ENCODE measurements around the gene ATG4B. TPM values are rescaled to one million over a fixed set of nuclear protein-coding genes. Genes with fewer than 3 reads are reported as not detected.

Gene ATG4B
- total RNA-seq, 1 donor from 2014 or later = 120 TPM

GRCh38 chr2:241721852-241722251 lies 84.4 kb downstream of the ATG4B start:
- DNase-seq (ENCODE audit: low read depth) = no peak
- TF ChIP-seq, protein P1, sequence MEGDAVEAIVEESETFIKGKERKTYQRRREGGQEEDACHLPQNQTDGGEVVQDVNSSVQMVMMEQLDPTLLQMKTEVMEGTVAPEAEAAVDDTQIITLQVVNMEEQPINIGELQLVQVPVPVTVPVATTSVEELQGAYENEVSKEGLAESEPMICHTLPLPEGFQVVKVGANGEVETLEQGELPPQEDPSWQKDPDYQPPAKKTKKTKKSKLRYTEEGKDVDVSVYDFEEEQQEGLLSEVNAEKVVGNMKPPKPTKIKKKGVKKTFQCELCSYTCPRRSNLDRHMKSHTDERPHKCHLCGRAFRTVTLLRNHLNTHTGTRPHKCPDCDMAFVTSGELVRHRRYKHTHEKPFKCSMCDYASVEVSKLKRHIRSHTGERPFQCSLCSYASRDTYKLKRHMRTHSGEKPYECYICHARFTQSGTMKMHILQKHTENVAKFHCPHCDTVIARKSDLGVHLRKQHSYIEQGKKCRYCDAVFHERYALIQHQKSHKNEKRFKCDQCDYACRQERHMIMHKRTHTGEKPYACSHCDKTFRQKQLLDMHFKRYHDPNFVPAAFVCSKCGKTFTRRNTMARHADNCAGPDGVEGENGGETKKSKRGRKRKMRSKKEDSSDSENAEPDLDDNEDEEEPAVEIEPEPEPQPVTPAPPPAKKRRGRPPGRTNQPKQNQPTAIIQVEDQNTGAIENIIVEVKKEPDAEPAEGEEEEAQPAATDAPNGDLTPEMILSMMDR (IDR thresholded peaks at IDR 0.05; ENCODE audit: insufficient read depth, low read length, poor library complexity, severe bottlenecking) = no peak
- no peak overlapping the region for H3K4me3 ChIP-seq (ENCODE audit: low read depth, low read length)
- H3K36me3 ChIP-seq (ENCODE audit: control insufficient read depth, insufficient read depth, low read length) = peaks cover 1% of the 10 kb centered on the region
- no peaks in the 10 kb centered on the region for H3K27me3 ChIP-seq (ENCODE audit: control insufficient read depth, insufficient read depth, low read length)

DNA sequence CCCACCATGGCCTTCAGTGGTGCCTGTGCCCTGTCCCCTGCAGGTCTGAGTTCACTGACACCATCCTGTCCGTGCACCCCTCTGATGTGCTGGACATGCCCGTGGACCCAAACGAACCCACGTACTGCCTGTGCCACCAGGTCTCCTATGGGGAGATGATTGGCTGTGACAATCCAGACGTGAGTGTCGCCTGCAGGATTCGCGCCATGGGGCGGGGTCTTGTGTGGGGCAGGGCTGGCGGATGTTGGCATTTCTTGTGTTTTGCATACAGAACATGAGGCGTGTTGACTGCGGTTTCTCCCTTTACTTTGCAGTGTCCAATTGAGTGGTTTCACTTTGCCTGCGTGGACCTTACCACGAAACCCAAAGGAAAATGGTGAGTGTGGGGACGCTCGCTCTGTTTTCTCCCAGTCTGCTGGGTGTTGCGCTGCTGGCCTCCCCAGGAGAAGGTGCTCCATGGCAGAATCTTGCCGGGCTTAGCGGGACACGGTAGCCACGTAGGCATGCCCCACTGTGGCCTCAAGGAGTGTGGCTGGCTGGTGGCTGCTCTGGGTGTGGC lies 85.5 kb downstream of the ATG4B start:
- peaks cover 1% of the 10 kb centered on the region for H3K36me3 ChIP-seq (ENCODE audit: control insufficient read depth, insufficient read depth, low read length)
- TF ChIP-seq, protein P1 (IDR thresholded peaks at IDR 0.05; ENCODE audit: insufficient read depth, low read length, poor library complexity, severe bottlenecking) = no peak
- no peak for DNase-seq (ENCODE audit: low read depth)
- no peaks in the 10 kb centered on the region for H3K27me3 ChIP-seq (ENCODE audit: control insufficient read depth, insufficient read depth, low read length)
- H3K4me3 ChIP-seq (ENCODE audit: low read depth, low read length) = no peak overlapping the region

Other genes starting within 250 kb of the ATG4B start
- 271 and 316 TPM in 2 replicates for gene STK25, start 129.1 kb upstream of the ATG4B start, total RNA-seq
- 86.8 and 93.7 TPM in 2 replicates for gene BOK, start 78.9 kb upstream of the ATG4B start, total RNA-seq
- gene THAP4, start 535 bp upstream of the ATG4B start, total RNA-seq = 43.3 and 51.7 TPM in 2 replicates
- 32.9 and 35.6 TPM in 2 replicates for gene DTYMK, start 49.1 kb downstream of the ATG4B start, total RNA-seq
- 12.6 and 25.6 TPM in 2 replicates for gene ING5, start 64.3 kb downstream of the ATG4B start, total RNA-seq
- gene D2HGDH, start 96.9 kb downstream of the ATG4B start, total RNA-seq = 10.2 and 16.5 TPM in 2 replicates
- gene GAL3ST2, start 139.1 kb downstream of the ATG4B start, total RNA-seq = not detected in 2 replicates
- gene NEU4, start 171.5 kb downstream of the ATG4B start, total RNA-seq = not detected in 2 replicates
- gene PDCD1, start 221.2 kb downstream of the ATG4B start, total RNA-seq = 1.0 TPM in 1 of 2 replicates, not detected in the other
- gene RTP5, start 232.0 kb downstream of the ATG4B start, total RNA-seq = not detected in 2 replicates